Activated CD8-positive, alpha-beta memory T cell treated with anti-CD3 and anti-CD28 coated beads for 48 hours (primary cell): ENCODE results near the gene PCSK6.

Experiments used
- DNase-seq, 3 experiments: peaks; one replicate each; pipeline ENCODE4 v3.0.0-alpha.2; 2020; ENCODE audit warnings: low read depth in 2 of 3, low spot score in 2 of 3

Gene PCSK6

DNA sequence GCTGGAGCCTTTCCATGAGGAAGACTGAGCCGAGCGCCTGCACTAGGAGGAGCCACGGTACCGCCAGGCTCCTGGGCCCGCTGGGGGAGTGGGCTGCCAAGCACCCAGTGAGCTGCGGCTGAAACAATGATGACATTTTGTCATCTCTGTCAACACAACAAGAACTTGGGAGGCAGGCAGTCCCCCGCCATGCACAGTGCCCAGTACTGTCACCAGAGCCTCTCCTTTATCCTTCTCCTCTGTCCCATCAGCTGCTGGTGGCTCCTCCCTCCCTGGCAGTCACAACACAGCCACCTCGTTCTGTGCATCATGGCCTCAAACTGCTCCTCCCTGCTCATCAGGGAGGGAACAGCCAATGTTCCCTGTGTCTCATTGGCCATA is 34.0 kb upstream of the PCSK6 start:
- DNase-seq: no peak

DNA sequence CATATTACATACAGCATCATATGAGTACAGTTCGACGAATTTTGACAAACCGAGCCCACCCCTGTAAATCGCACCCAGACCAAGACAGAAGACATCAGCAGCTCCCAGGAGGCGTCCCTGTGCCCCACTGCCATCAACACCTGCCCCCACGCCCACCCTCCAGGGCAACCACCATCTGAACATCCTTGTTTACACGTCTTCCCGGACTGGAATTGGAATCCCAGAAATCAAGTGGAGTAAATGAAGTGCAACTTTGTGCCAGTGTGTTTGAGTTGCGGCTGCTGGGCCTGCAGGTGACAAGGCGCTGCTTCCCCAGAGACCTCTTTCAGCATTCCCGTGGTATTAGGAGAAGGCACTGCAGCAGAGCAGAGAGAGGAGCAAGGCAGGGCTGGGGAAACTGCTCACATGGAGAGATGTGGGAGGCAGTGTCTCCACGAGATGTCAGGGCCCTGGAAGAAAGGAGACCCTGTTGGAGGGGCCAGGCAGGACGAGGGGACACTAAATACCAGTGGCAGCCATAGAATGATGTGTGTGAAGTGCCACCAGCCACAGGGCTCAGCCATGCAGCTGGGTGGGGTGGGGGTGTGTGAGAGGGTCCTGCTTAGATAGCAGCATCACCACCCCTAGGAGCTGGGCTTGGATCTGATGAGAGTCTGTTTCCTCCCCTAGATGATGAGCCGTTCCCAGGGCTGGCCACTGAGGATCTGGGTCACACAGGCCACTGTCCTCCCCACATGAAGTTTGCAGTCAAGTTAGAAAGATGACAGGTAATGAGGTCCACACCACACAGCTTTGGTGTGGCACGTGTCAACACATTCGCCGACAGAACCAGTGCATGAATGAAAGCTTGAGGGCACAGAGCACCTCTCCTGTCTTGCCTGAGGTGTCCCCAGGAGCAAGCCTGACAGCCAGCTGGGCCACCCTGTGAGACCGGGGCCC is 33.4 kb upstream of the PCSK6 start:
- no peak for DNase-seq

DNA sequence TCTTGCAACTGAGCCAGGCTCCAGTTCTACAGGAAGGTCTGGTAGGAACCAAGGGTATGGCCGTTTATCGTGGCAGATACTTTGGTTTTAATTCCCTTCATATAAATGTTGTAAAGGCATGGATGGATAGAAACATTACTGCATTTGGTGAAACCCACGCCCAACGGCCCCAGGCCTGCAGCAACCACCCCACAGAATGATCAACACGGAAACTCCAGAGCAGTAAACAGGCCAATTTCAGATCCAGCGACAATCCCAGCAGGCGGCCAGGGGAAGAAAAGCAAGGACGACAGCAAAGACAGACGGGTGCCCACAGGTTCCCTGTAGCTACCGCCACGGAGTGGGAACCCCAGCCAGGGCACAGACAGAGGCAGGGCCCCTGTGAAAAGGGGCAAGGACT is 32.6 kb upstream of the PCSK6 start:
- no peak for DNase-seq

- no peak for DNase-seq
Measured at GRCh38 chr15:101521591-101521990, 32.1 kb upstream of the PCSK6 start.

- DNase-seq: no peak
Measured at GRCh38 chr15:101521069-101521468, 31.6 kb upstream of the PCSK6 start.

DNA sequence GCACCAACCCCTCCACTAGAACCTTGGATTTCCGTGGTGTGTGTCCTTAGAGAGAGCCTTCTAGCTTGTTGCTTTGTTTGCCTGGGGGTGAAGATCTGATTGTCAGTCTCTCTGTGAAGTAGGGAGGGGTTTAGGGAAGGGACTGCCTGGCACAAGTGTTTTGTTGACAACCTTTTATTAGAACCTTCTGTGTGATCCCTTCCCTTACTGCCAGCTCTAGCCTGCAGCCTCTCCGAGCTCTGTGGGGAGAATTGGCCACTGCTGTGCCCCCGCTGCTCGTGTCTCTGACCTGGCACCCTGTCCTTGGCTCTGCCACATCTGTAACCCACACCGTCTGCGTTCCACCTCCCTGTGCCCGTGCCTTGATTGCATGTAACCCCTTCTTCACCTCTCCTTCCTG is 30.9 kb upstream of the PCSK6 start:
- no peak for DNase-seq

DNA sequence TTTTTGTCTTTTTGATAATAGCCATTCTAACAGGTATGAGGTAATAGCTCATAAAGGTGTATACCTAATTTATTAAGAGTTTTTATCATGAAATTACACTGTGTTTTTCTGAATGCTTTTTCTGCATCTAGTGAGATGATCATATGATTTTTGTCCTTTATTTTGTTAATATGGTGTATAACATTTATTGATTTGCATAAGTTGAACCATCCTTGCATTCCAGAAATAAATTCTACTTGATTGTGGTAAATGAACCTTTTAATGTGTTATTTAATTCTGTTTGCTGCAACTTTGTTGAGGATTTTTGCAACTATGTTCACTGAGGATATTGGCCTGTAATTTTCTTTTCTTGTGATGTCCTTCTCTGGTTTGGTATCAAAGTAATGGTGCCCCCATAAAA is 28.0 kb upstream of the PCSK6 start:
- DNase-seq: no peak

DNA sequence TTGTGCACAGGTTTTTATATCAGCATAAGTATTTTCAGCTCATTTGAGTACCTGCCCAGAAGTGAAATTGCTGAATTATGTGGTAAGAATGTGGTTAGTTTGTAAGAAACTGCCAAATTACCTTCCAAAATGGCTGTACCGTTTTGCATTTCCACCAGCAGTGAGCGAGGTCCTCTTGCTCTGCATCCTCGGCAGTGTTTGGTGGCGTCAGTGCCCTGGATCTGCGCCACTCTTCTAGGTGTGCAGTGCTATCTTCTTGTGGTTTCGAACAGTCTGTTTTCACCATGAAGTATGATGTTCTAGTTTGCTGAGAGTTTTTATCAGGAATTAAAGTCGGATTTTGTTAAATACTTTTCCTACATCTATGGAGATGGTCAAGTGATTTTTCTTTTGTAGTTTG is 24.8 kb upstream of the PCSK6 start:
- no peak for DNase-seq

GRCh38 chr15:101511717-101512116 is 22.2 kb upstream of the PCSK6 start:
- no peak for DNase-seq

DNA sequence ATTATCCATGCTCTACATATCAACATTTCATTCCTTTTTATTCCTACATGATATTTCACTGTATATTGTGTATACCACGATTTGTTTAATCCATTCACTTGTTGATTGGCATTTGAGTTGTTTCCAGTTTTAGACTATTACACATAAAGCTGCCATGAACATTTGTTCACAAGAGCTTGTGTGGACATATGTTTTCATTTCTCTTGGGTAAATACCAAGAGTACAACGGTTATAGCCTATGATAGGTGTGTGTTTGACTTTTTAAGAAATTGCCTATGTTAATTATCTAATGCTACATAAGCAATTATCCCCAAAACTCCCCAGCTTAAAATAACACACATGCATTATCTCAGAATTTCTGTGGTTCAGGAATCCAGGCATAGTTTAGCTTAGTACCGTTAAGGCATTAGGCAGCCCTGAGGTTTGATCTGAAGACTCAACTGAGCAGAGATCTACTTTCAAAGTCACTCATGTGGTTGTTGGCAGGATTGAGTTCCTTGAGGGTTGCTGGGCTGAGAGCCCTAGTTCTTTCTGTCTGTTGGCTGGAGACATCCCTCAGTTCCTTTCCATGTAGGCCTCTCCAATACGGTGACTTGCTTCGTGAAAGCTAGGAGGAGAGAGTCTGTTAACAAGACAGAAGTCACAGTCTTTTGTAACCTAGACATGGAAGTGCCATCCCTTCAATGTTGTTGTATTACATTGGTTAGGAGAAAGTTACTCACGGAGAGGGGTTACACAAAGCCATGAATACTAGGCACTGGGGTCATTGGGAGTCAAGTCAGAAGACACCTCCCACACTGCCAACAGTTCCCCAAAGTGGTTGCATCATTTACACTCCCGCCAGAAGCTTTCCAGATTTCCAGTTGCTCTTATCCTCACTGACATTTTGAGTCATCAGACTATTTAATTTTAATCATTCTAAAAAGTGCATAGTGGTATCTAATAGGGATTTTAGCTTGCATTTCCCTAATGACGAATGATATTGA is 21.0 kb upstream of the PCSK6 start:
- no peak for DNase-seq

- DNase-seq: no peak
Measured at GRCh38 chr15:101509279-101509678, 19.8 kb upstream of the PCSK6 start.

DNA sequence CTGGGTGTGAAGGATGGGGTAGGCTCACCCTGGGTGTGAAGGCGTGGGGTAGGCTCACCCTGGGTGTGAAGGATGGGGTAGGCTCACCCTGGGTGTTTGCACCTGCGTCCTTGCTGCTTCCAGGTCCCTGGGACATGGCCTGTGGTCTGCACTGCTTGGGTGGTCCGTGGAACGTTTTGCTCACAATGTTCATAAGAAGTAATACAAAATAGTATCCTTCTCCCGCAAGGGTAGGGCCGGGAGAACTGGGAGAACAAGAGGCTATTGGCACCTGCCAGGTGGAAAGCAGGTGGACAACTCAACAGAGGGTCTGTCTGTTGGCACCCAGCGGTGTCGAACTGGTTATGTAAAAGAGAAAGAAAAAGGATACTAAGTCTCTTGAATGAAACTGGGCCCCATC is 17.0 kb upstream of the PCSK6 start:
- DNase-seq: no peak

- no peak for DNase-seq
Measured at GRCh38 chr15:101505610-101506337, 16.3 kb upstream of the PCSK6 start.

GRCh38 chr15:101504866-101505609 is 15.5 kb upstream of the PCSK6 start:
- DNase-seq: no peak

- DNase-seq: no peak
Measured at GRCh38 chr15:101504373-101504772, 14.9 kb upstream of the PCSK6 start.

- no peak for DNase-seq
Measured at GRCh38 chr15:101503296-101503599, 13.7 kb upstream of the PCSK6 start.

DNA sequence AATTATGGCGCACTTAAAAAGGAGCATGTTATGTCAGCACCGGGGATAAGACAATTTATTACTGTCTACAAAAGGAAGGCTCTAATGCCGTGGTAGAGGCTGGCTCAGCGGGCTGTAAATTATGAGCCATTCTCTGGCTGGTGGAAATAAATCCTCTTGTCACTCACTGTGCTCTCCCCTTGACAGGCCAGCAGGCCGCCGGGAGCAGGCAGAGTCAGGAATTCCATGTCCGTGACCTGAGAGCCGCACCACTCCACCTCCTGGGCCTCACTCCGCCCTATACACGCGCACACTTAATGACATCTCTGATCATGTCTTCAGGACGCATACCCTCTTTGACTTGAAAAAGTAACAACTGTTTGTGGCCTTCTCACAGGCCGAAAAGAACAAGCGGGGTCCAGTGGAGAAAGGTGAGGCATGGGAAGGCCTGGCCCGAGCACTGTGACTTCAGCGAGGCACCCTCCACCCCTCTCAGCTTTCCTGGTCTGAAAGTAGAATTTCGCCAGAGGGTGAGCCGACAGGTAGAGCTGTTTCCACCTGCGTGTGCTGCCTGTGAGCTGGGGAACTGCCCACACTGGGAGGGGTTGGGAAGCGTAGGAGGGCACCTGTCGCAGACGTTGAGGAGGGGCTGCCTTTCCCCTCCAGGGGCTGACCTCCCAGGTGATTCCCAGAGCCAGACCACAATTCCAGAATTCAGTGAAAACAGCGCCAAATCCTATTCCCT is 13.2 kb upstream of the PCSK6 start:
- DNase-seq: no peak

- peak; percentile 27 to 34 (median 29) for DNase-seq
Measured at GRCh38 chr15:101501703-101502373, 12.3 kb upstream of the PCSK6 start.

GRCh38 chr15:101500865-101501551 is 11.5 kb upstream of the PCSK6 start:
- DNase-seq: no peak
